Heart left ventricle (tissue), 13 donors: ENCODE data around the gene ATP8A1.

ENCODE experiments used
- POLR2A ChIP-seq, 2 donors: fragments of 450-650 bp; IDR thresholded peaks; one replicate each; pipeline ENCODE4 v1.6.1; 2017; ENCODE audit warnings: antibody characterized with exemption in 2 of 2, mild to moderate bottlenecking in 2 of 2, moderate library complexity in 2 of 2
- TF ChIP-seq, protein P1 (sequence below), 12 donors: fragments of 200-600 bp; sonication (generic) in 4 of 12; IDR thresholded peaks; one replicate each; pipeline versions ENCODE4 v1.5.0 to v1.8.0; 2018 to 2022; ENCODE audit warnings: antibody characterized with exemption in 12 of 12, mild to moderate bottlenecking in 5 of 12
- donor health status: ischemic (EF 13 %, LVEDD 7.1; RV severe dilation, severe dysfunction).
- donor health status: DM: no; HTN: yes; CAD: no.
- donor health status: DM: no; HTN: no; CAD: no.
- donor health status: ischemic (EF 25% LVEDD 6.9; RV normal size, moderate dysfunction).
- donor health status: ischemic (EF 25% LVEDD 5.7; RV mildly dilated, moderate dysfunction).
- donor health status: ischemic (EF 35%, LVEDD 5.7; RV mildly dilated, moderate dysfunction).
- donor health status: nonischemic (EF 11% LVEDD 7.7; RV severe dilation, severe dysfunction).
- donor health status: DM: yes; HTN: yes; CAD: no.
- donor health status: PGD.
- donor health status: ischemic (EF 29% LVEDD 5.4; RV normal size, mild dysfunction).
- donor health status: nonischemic (EF 23%, LVEDD 6.1; RV moderate dilation, normal function).

DNA sequence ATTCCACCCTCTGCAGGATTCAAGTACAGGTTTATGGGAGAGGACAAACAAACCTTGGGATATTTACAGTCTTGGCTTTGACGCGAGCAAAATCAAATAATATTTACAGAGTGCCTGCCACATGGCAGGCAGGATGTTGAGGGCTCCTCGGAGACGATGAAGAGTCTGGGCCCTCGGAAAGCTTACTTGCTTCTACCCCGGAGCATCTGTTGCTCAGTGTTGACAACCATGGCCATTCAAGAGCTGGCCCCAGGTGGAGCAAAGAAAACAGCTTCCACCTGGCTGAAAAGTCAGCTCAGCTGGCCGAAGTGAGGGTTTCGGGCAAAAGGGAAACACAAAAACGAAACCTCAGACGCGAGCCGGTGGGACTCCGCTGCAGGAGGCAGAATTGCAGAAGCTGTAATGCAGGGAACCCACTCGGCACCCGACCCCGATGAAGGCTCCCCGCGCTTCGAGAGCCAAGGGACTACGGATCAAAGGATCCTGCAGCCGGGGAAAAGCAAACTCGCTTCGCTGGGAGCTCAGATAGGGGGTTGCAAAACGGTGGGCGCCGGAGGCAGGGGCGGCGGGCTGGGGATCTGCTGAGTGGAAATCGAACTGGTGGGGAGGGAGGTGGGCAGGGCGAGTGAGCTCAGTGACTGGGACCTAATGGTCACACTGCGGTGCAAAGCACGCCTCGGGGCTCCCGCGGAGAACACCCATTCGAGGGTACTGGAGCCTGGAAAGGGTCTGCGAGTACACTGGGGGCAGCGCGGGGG is 805 bp downstream of the ATP8A1 start:
- TF ChIP-seq, protein P1, sequence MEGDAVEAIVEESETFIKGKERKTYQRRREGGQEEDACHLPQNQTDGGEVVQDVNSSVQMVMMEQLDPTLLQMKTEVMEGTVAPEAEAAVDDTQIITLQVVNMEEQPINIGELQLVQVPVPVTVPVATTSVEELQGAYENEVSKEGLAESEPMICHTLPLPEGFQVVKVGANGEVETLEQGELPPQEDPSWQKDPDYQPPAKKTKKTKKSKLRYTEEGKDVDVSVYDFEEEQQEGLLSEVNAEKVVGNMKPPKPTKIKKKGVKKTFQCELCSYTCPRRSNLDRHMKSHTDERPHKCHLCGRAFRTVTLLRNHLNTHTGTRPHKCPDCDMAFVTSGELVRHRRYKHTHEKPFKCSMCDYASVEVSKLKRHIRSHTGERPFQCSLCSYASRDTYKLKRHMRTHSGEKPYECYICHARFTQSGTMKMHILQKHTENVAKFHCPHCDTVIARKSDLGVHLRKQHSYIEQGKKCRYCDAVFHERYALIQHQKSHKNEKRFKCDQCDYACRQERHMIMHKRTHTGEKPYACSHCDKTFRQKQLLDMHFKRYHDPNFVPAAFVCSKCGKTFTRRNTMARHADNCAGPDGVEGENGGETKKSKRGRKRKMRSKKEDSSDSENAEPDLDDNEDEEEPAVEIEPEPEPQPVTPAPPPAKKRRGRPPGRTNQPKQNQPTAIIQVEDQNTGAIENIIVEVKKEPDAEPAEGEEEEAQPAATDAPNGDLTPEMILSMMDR (IDR thresholded peaks at IDR 0.05) = no peak
- no peak for TF ChIP-seq POLR2A (IDR thresholded peaks at IDR 0.05)
